HG02623 (cell line): ENCODE data around the gene YPEL3.

Experiments
- ATAC-seq: cut with Tn5 transposase; IDR thresholded peaks from one replicate; pipeline ENCODE4 v1.9.1; 2021; ENCODE audit warnings: moderate library complexity; ENCODE audit not compliant: unreplicated experiment

YPEL3 gene

GRCh38 chr16:30091474-30092372 lies 4.3 kb downstream of the YPEL3 start, which contains the start of gene TBX6:
TBX6 (minus strand) TSS chr16:30091924; CDS start chr16:30091193, 731 bp downstream.
- ATAC-seq: peak; percentile 56

- no peak for ATAC-seq
These were observed 5.2 kb downstream of the YPEL3 start for GRCh38 chr16:30090610-30091331.

- ATAC-seq: no peak
These were observed 7.0 kb downstream of the YPEL3 start for GRCh38 chr16:30088832-30089624.

- ATAC-seq: no peak
These were observed 7.7 kb downstream of the YPEL3 start for GRCh38 chr16:30088237-30088831.

GRCh38 chr16:30087181-30087898 lies 8.7 kb downstream of the YPEL3 start:
- no peak for ATAC-seq

GRCh38 chr16:30086291-30087140 lies 9.5 kb downstream of the YPEL3 start:
- no peak for ATAC-seq

GRCh38 chr16:30085820-30086219 lies 10.2 kb downstream of the YPEL3 start:
- no peak for ATAC-seq

- no peak for ATAC-seq
These were observed 10.8 kb downstream of the YPEL3 start for GRCh38 chr16:30085247-30085646.

GRCh38 chr16:30084816-30085159 lies 11.2 kb downstream of the YPEL3 start:
- ATAC-seq: no peak

GRCh38 chr16:30084096-30084815 lies 11.8 kb downstream of the YPEL3 start:
- no peak for ATAC-seq

GRCh38 chr16:30083216-30084055 lies 12.6 kb downstream of the YPEL3 start:
- no peak for ATAC-seq

- ATAC-seq: no peak
These were observed 13.4 kb downstream of the YPEL3 start for GRCh38 chr16:30082545-30083090.

GRCh38 chr16:30079480-30079879 lies 16.5 kb downstream of the YPEL3 start:
- no peak for ATAC-seq

- ATAC-seq: no peak
These were observed 17.3 kb downstream of the YPEL3 start for GRCh38 chr16:30078744-30079143.

GRCh38 chr16:30077656-30078055 lies 18.4 kb downstream of the YPEL3 start:
- no peak for ATAC-seq

- no peak for ATAC-seq
These were observed 19.7 kb downstream of the YPEL3 start for GRCh38 chr16:30076276-30076791.
